NK-92 (cell line): ENCODE results near the gene VCAN.

ENCODE experiments used
- DNase-seq: peaks from one replicate; lab custom pipeline; 2025; ENCODE audit not compliant: unreplicated experiment; lab: John Stamatoyannopoulos, UW

The VCAN gene

GRCh38 chr5:83467371-83468035 is 4.0 kb upstream of the VCAN start:
- DNase-seq, result no peak

DNA sequence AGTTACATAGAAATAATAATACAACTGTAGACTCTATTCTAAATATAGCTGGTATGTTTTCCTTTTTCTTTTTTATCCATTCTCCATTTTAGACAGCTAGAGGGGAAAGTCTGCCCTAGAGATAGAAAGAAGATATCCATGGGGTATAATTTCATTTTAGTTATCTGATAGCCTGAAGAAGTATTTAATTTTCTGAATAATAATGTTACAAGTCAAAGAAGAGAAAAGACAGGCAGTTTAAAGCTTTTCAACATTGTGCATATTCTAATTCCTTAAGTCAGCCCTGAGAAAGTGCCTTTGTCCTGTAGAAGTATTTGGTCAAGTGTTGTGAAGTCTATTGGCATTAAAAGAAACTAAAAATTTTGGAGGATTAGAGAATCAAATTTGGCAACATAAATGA is 2.5 kb upstream of the VCAN start:
- no peak for DNase-seq

- no peak for DNase-seq
Observed at GRCh38 chr5:83470526-83471404, 779 bp upstream of the VCAN start.

- no peak for DNase-seq
Observed at GRCh38 chr5:83472213-83472507, 616 bp downstream of the VCAN start.

DNA sequence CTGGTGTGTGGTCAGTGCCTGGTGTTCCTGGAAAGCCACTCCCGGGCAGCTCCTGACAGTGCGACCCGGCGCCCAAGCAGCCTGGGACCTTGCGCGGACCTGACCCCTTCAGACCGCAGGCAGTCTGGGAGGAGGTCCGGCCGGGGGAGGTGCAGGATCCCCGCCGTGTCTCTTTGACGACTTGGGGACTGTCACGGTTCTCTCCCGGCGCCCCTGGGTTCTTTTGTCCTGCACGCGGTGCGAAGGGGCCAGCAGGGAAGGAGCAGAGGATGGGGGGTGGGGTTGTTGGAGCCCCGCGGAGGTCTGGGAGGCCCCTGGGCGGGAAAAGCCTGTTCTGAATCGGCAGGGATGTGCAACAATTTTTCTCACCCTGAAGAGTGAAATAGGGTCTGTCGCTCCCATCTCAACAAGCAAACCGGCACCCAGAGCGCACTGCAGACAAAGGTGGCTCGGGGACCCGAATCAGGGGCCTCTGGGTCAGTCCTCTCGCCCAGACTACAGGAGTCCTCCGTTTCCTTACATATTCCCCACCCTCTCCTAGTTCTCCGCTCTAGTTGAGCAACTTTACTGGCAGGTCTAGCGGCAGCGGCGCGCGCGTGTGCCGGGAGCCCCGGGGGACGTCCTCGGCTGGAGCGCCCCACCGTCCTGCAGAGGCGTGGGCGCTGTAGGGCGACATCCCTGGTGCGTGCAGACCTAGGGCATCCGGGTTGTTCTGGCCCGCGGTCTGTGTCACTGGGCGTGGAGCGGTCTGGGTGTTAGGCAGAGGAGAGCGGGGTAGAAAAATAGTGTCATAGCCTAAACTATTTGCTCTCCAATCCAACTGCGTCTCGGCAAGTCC is 1.2 kb downstream of the VCAN start:
- no peak for DNase-seq

DNA sequence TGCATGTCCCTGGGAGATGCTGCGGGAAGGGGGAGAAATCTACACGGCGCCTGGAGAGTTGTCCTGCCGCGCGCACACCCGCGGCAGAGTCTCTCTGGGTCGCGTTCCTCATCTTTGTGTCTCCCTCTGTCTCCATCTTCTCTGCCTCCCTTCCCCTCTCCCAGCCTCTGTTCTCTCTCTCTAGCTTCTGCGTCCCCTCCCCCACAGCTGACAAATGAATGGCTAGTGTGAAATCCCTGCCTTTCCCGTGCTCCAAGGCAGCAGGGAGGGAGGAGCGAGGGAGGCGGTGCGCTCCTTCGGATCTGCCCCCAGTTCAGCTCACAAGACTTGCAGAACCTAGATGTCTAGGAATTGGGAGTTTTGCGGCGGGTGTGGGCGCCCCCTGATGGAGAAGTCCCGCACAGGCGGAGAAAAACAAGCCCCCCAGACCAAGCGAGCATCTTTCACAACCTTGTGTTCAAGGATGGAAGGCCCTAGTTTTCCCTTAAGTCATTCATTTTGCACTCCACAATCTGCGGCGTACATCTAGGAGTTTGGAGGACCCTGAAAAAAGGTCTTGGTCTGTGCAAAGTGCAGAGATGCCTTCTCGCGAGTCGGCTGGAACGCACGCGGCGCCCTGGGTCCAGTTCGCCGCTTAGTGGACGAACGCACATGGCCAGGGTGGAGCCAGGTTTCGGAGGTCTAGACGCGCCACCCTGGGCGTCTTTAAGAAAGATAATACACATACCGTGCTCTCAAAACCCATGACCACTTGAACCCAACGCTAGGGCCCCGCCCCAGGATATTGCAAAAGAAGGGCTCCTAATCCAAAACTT is 2.0 kb downstream of the VCAN start:
- no peak for DNase-seq

GRCh38 chr5:83474161-83474796 is 2.7 kb downstream of the VCAN start:
- no peak for DNase-seq

- DNase-seq, result no peak
Observed at GRCh38 chr5:83474991-83475390, 3.4 kb downstream of the VCAN start.

DNA sequence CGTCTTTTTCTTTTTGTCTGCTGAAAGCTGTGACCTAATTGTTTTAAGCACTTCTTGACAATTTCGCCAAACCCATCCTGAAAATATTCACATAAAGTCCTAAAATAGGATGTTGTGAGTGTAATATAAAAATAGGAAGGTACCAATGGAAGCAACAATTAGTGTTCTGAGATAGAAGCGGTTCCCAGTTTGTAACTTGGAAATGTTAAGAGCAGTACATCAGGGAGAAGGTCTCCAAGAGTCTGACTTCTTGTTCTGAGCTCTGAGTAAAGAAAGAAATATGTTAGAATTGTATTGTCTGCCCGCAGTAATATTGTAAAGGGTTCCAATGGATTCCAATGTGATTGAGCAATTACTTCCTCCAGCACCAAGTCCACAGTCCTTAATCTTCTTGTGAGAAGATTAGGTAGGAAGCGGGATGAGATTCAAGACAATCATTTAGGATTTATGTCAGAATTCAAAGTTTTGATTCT is 3.9 kb downstream of the VCAN start:
- DNase-seq, result no peak

- DNase-seq, result no peak
Observed at GRCh38 chr5:83475935-83476814, 4.6 kb downstream of the VCAN start.

DNA sequence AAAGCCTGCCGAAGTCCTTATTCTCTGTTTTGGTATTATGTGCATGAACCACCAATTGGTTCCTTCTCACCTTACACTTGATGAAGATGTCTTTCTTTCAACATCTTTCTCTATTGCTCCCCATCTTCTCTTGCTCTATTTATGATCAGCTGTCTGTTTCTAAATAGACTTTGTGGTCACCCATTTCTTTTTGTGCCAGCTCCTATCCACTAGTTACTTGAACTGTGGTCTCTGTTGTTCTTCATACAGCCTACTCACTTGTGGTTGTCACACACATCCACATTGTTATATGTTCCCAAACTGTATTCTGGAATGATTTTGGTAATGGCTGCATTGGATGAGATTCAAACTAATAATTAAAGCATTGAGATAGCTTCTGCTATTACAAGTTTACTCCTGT is 11.4 kb downstream of the VCAN start:
- no peak for DNase-seq

- DNase-seq, result no peak
Observed at GRCh38 chr5:83484294-83484693, 12.8 kb downstream of the VCAN start.

GRCh38 chr5:83485842-83486241 is 14.3 kb downstream of the VCAN start:
- DNase-seq, result no peak

- DNase-seq, result no peak
Observed at GRCh38 chr5:83487155-83487554, 15.6 kb downstream of the VCAN start.

DNA sequence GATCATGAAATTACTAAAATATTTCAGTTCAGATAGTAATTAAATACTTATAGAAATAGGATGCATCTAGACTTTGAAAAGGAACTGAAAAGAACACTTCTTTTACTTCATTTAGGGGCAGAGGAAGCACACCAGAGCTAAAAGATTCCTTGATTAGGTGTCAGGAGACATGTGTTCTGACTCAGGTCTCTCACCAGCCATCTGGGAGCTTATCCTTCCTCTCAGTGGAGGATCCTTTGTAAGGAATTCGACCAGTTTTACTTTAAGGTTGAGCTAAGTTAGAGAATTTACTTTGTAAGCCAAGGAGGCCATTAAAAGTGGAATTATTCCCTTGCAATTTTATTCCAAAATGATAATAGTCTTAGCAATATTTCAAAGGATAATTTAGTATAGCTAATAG is 16.7 kb downstream of the VCAN start:
- no peak for DNase-seq

- no peak for DNase-seq
Observed at GRCh38 chr5:83488821-83489220, 17.3 kb downstream of the VCAN start.

DNA sequence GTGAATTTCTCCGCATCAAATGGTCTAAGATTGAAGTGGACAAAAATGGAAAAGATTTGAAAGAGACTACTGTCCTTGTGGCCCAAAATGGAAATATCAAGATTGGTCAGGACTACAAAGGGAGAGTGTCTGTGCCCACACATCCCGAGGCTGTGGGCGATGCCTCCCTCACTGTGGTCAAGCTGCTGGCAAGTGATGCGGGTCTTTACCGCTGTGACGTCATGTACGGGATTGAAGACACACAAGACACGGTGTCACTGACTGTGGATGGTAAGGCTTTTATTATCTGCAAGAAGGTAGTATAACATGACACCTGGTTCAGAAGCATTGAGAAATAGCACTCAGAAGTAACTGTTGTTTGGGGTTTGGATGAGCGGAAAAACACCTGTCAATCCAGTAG is 18.7 kb downstream of the VCAN start:
- no peak for DNase-seq

DNA sequence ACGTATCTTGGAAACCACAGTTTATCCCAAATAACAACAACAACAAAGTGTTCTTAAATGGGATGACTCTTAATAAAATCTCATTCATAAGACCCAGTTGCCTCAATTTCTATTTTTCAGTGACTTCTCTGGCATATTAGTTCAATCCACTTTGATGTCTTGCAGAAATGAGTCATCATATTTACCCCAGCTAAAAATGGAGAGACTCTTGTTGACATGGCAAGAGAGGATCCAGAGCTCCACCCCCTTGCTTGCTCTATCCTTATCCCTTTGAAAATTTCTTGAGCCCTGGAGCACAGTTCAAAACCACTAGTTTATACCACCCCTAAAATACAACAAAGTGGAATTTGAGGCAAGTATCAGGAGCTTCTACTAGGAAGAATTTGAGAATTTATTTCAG is 20.8 kb downstream of the VCAN start:
- DNase-seq, result no peak

- no peak for DNase-seq
Observed at GRCh38 chr5:83493644-83494043, 22.1 kb downstream of the VCAN start.
